GM18517 (cell line): ENCODE measurements around the gene SPEF1.

ENCODE experiments used
- ATAC-seq: cut with Tn5 transposase; IDR thresholded peaks from one replicate; pipeline ENCODE4 v1.9.1; 2021; ENCODE audit warnings: mild to moderate bottlenecking, moderate library complexity; ENCODE audit not compliant: unreplicated experiment

The SPEF1 gene

GRCh38 chr20:3751305-3751674 is 30.0 kb downstream of the SPEF1 start:
- no peak for ATAC-seq

- ATAC-seq, result no peak
Observed at GRCh38 chr20:3749689-3750531, 31.3 kb downstream of the SPEF1 start.

GRCh38 chr20:3749087-3749688 is 32.1 kb downstream of the SPEF1 start:
- ATAC-seq, result no peak

GRCh38 chr20:3748073-3748472 is 33.2 kb downstream of the SPEF1 start:
- no peak for ATAC-seq

GRCh38 chr20:3747471-3747870 is 33.8 kb downstream of the SPEF1 start:
- no peak for ATAC-seq

- no peak for ATAC-seq
Observed at GRCh38 chr20:3745686-3746173, 35.5 kb downstream of the SPEF1 start.

- ATAC-seq, result no peak
Observed at GRCh38 chr20:3744806-3745685, 36.2 kb downstream of the SPEF1 start.

GRCh38 chr20:3744037-3744436 is 37.2 kb downstream of the SPEF1 start:
- no peak for ATAC-seq

GRCh38 chr20:3743251-3743650 is 38.0 kb downstream of the SPEF1 start:
- no peak for ATAC-seq

- no peak for ATAC-seq
Observed at GRCh38 chr20:3741836-3742458, 39.3 kb downstream of the SPEF1 start.

- no peak for ATAC-seq
Observed at GRCh38 chr20:3740615-3741301, 40.5 kb downstream of the SPEF1 start.

GRCh38 chr20:3739926-3740451 is 41.3 kb downstream of the SPEF1 start:
- no peak for ATAC-seq

GRCh38 chr20:3739054-3739925 is 42.0 kb downstream of the SPEF1 start:
- ATAC-seq, result no peak

- no peak for ATAC-seq
Observed at GRCh38 chr20:3738111-3739053, 42.9 kb downstream of the SPEF1 start.

- ATAC-seq, result no peak
Observed at GRCh38 chr20:3735768-3736167, 45.5 kb downstream of the SPEF1 start.

GRCh38 chr20:3734111-3734843 is 47.0 kb downstream of the SPEF1 start:
- ATAC-seq, result no peak
